OCI-LY3 (cell line): ENCODE data around the gene WNT2.
A peak's percentile ranks its signal among the peaks of the same experiment; 100 is the strongest.

Source experiments
- H2AFZ ChIP-seq: fragments of 200-600, 300-600 bp; shearing (Covaris generic); 2 replicates; pipeline ENCODE4 v1.6.0; 2014; ENCODE audit warnings: antibody characterized with exemption, low read depth, low read length
- H3K27ac ChIP-seq: fragments of 200-600, 300-600 bp; sonication (generic); 2 replicates; pipeline ENCODE4 v1.5.1; 2014; ENCODE audit warnings: mild to moderate bottlenecking, low read length, moderate library complexity, mixed read lengths
- H3K27me3 ChIP-seq: fragments of 200-600, 300-600 bp; sonication (generic); 2 replicates; pipeline ENCODE4 v1.6.1; 2014; ENCODE audit warnings: low read depth, low read length, mixed read lengths
- H3K36me3 ChIP-seq: fragments of 200-600, 300-600 bp; sonication (generic); replicated peaks from 2 replicates; pipeline ENCODE3; 2014; ENCODE audit warnings: low read depth, low read length, mixed read lengths
- H3K4me1 ChIP-seq: fragments of 300-600, 200-600 bp; sonication (generic); 2 replicates; pipeline ENCODE4 v1.6.1; 2014; ENCODE audit warnings: low read length, mixed read lengths
- H3K4me2 ChIP-seq: fragments of 200-600, 300-600 bp; sonication (generic); 2 replicates; pipeline ENCODE4 v1.6.1; 2014; ENCODE audit warnings: low read length, mixed read lengths
- H3K4me3 ChIP-seq: fragments of 300-600, 200-600 bp; sonication (generic); 2 replicates; pipeline ENCODE4 v1.5.1; 2014; ENCODE audit warnings: antibody characterized with exemption, mild to moderate bottlenecking, low read length, moderate library complexity
- H3K79me2 ChIP-seq: fragments of 300-600, 200-600 bp; shearing (Covaris generic); 2 replicates; pipeline ENCODE4 v1.6.1; 2014; ENCODE audit warnings: mild to moderate bottlenecking, low read length, mixed read lengths
- H3K9ac ChIP-seq: fragments of 300-600, 200-600 bp; shearing (Covaris generic); 2 replicates; pipeline ENCODE4 v1.6.0; 2014; ENCODE audit warnings: mild to moderate bottlenecking, low read length, moderate library complexity
- H3K9me3 ChIP-seq: fragments of 200-600, 300-600 bp; shearing (Covaris generic); 2 replicates; pipeline ENCODE4 v1.6.1; 2014; ENCODE audit warnings: low read length, mixed read lengths; ENCODE audit not compliant: insufficient read depth
- H4K20me1 ChIP-seq: fragments of 200-600, 300-600 bp; sonication (generic); 2 replicates; pipeline ENCODE4 v1.6.1; 2016; ENCODE audit warnings: low read length, mixed read lengths; ENCODE audit not compliant: insufficient read depth
- CTCF ChIP-seq: fragments of 200-600, 300-600 bp; sonication (generic); IDR thresholded peaks from 2 replicates; pipeline ENCODE4 v1.5.1; 2014; ENCODE audit warnings: antibody characterized with exemption, low read length, low read depth
- EZH2phosphoT487 ChIP-seq: fragments of 200-600 bp; shearing (Covaris generic); IDR thresholded peaks from 2 replicates; pipeline ENCODE4 v1.6.1; 2018; ENCODE audit warnings: antibody characterized with exemption, mixed run types, low read depth

Gene WNT2

GRCh38 chr7:117347480-117347879, 24.6 kb upstream of the WNT2 start:
- H3K9me3 ChIP-seq: no peaks in the 10 kb centered on the region
- H3K27ac ChIP-seq: no peak overlapping the region
- no peak overlapping the region for H3K4me2 ChIP-seq
- H3K79me2 ChIP-seq: no peaks in the 10 kb centered on the region
- H3K36me3 ChIP-seq: no peaks in the 10 kb centered on the region
- no peaks in the 10 kb centered on the region for H4K20me1 ChIP-seq
- no peak overlapping the region for H3K4me3 ChIP-seq
- H3K9ac ChIP-seq: no peak overlapping the region
- peaks cover 3% of the 10 kb centered on the region; the same call in 1 of the 2 replicates for H3K4me1 ChIP-seq
- H3K27me3 ChIP-seq: no peaks in the 10 kb centered on the region
- H2AFZ ChIP-seq: no peak overlapping the region
- no peak for TF ChIP-seq CTCF
- TF ChIP-seq EZH2phosphoT487: no peak

GRCh38 chr7:117346161-117346560, 23.3 kb upstream of the WNT2 start:
- Histone ChIP-seq H3K4me3 (no peak overlapping the region), H4K20me1 (no peaks in the 10 kb centered on the region)
- no peak for TF ChIP-seq CTCF
- no peak for TF ChIP-seq EZH2phosphoT487

GRCh38 chr7:117338020-117338419, 15.2 kb upstream of the WNT2 start:
- H4K20me1 ChIP-seq: no peaks in the 10 kb centered on the region
- H2AFZ ChIP-seq: no peak overlapping the region
- H3K9ac ChIP-seq: no peak overlapping the region
- H3K27ac ChIP-seq: no peak overlapping the region
- H3K79me2 ChIP-seq: no peaks in the 10 kb centered on the region
- H3K4me3 ChIP-seq: no peak overlapping the region
- H3K4me1 ChIP-seq: no peaks in the 10 kb centered on the region
- TF ChIP-seq EZH2phosphoT487 (no peak), CTCF (peak; percentile 46)
- no peaks in the 10 kb centered on the region for H3K36me3 ChIP-seq
- H3K4me2 ChIP-seq: no peak overlapping the region
- no peaks in the 10 kb centered on the region for H3K9me3 ChIP-seq
- no peaks in the 10 kb centered on the region for H3K27me3 ChIP-seq

More at GRCh38 chr7:117346161-117346560, 23.3 kb upstream of the WNT2 start:
- no peak overlapping the region for H3K9ac ChIP-seq
- no peaks in the 10 kb centered on the region for H3K27me3 ChIP-seq
- H3K4me1 ChIP-seq: peaks cover 3% of the 10 kb centered on the region; the same call in 1 of the 2 replicates
- no peak overlapping the region for H3K4me2 ChIP-seq
- no peak overlapping the region for H3K27ac ChIP-seq
- H3K36me3 ChIP-seq: no peaks in the 10 kb centered on the region
- H3K9me3 ChIP-seq: no peaks in the 10 kb centered on the region
- no peaks in the 10 kb centered on the region for H3K79me2 ChIP-seq
- no peak overlapping the region for H2AFZ ChIP-seq

GRCh38 chr7:117333168-117333567, 10.3 kb upstream of the WNT2 start:
- H3K4me2 ChIP-seq: no peak overlapping the region
- no peaks in the 10 kb centered on the region for H3K4me1 ChIP-seq
- H3K36me3 ChIP-seq: no peaks in the 10 kb centered on the region
- no peaks in the 10 kb centered on the region for H3K79me2 ChIP-seq
- no peak overlapping the region for H2AFZ ChIP-seq
- H3K9me3 ChIP-seq: no peaks in the 10 kb centered on the region
- H3K9ac ChIP-seq: no peak overlapping the region
- no peak overlapping the region for H3K27ac ChIP-seq
- TF ChIP-seq EZH2phosphoT487 (no peak), CTCF (no peak)
- H3K4me3 ChIP-seq: no peak overlapping the region
- no peaks in the 10 kb centered on the region for H4K20me1 ChIP-seq
- no peaks in the 10 kb centered on the region for H3K27me3 ChIP-seq
